HepG2 (cell line): Measurements from ENCODE around the gene NGLY1. TPM values are rescaled to one million over a fixed set of nuclear protein-coding genes. Genes with fewer than 3 reads are reported as not detected.

Experiments
- CENPT ChIP-seq: sonication (generic); formaldehyde crosslinking; IDR thresholded peaks from 2 replicates; pipeline ENCODE4 v1.8.0; 2022; ENCODE audit warnings: low read depth, mild to moderate bottlenecking, moderate library complexity, missing genetic modification reagents
- DNMT1 ChIP-seq: sonication (generic); formaldehyde crosslinking; IDR thresholded peaks from 2 replicates; pipeline ENCODE4 v1.5.1; 2020; ENCODE audit warnings: mild to moderate bottlenecking, missing genetic modification reagents
- ELF3 ChIP-seq: IDR thresholded peaks from 2 replicates; pipeline ENCODE4 v1.6.1; 2016; ENCODE audit warnings: missing genetic modification reagents, missing compliant biosample characterization
- HES4 ChIP-seq: sonication (generic); formaldehyde crosslinking; IDR thresholded peaks from 2 replicates; pipeline ENCODE4 v1.9.0; 2021; ENCODE audit warnings: mild to moderate bottlenecking, missing genetic modification reagents, borderline replicate concordance
- KDM5A ChIP-seq: fragments of 200-600 bp; sonication (generic); IDR thresholded peaks from 2 replicates; pipeline ENCODE4 v1.7.0; 2018; ENCODE audit warnings: antibody characterized with exemption, mild to moderate bottlenecking, low read length, borderline replicate concordance
- KMT2B ChIP-seq: IDR thresholded peaks from 2 replicates; pipeline ENCODE4 v1.6.1; 2016; ENCODE audit warnings: missing genetic modification reagents, missing compliant biosample characterization
- MAFG ChIP-seq: sonication (generic); formaldehyde crosslinking; IDR thresholded peaks from 2 replicates; pipeline ENCODE4 v1.5.1; 2020; ENCODE audit warnings: mild to moderate bottlenecking, missing genetic modification reagents
- PTBP1 ChIP-seq: fragments of 200-400 bp; formaldehyde crosslinking; IDR thresholded peaks from 2 replicates; pipeline ENCODE4 v1.6.1; 2018; ENCODE audit warnings: low read length, low read depth; ENCODE audit not compliant: poor library complexity, severe bottlenecking
- RARG ChIP-seq: sonication (generic); formaldehyde crosslinking; IDR thresholded peaks from 2 replicates; pipeline ENCODE4 v1.4.0; 2020; ENCODE audit warnings: low read depth, mild to moderate bottlenecking, missing genetic modification reagents
- SUZ12 ChIP-seq: fragments of 150-350 bp; IDR thresholded peaks from 2 replicates; pipeline ENCODE4 v1.6.1; 2014; ENCODE audit warnings: low read depth, low read length
- TBL1XR1 ChIP-seq: fragments of 150-350 bp; IDR thresholded peaks from 2 replicates; pipeline ENCODE4 v1.6.1; 2014; ENCODE audit warnings: borderline replicate concordance, low read length; ENCODE audit not compliant: partially characterized antibody
- ZKSCAN5 ChIP-seq: sonication (generic); formaldehyde crosslinking; IDR thresholded peaks from 2 replicates; pipeline ENCODE4 v1.5.1; 2020; ENCODE audit warnings: mild to moderate bottlenecking, missing genetic modification reagents
- ZNF44 ChIP-seq: sonication (generic); formaldehyde crosslinking; IDR thresholded peaks from 2 replicates; pipeline ENCODE4 v1.5.1; 2020; ENCODE audit warnings: mild to moderate bottlenecking, missing genetic modification reagents
- ZNF543 ChIP-seq: sonication (generic); formaldehyde crosslinking; IDR thresholded peaks from 2 replicates; pipeline ENCODE4 v1.4.0; 2020; ENCODE audit warnings: mild to moderate bottlenecking, missing genetic modification reagents
- ZNF562 ChIP-seq: sonication (generic); formaldehyde crosslinking; IDR thresholded peaks from 2 replicates; pipeline ENCODE4 v1.8.0; 2022; ENCODE audit warnings: missing genetic modification reagents, borderline replicate concordance
- ZNF75D ChIP-seq: sonication (generic); formaldehyde crosslinking; IDR thresholded peaks from 2 replicates; pipeline ENCODE4 v1.8.1; 2023; ENCODE audit warnings: missing genetic modification reagents, mild to moderate bottlenecking, borderline replicate concordance
- polyA plus RNA-seq, 8 experiments: library from polyadenylated mRNA; depleted of rRNA in 3 of 8; stranded (reverse) in 7 of 8; unstranded in 1 of 8; fragments of >200 nt; fragmentation: Illumina TruSeq in 4 of 8; extraction: Trizol in 4 of 8; gene quantifications; 2 replicates each; pipeline versions ENCODE4 v1.2.1 to v1.2.3, GENCODE V29; 2011 to 2016; ENCODE audit warnings: low read depth in 4 of 8, missing spikeins in 1 of 8, mixed read lengths in 1 of 8; ENCODE audit not compliant: insufficient read depth in 1 of 8
- total RNA-seq, 5 experiments: library from RNA; depleted of rRNA; stranded (reverse); fragments of >200 nt; fragmentation: Illumina TruSeq; extraction: Trizol; gene quantifications; 2 replicates each; pipeline ENCODE4 v1.2.3, GENCODE V29; 2016; ENCODE audit warnings: low read depth in 1 of 5
- TF ChIP-seq, protein P1 (sequence below): sonication (generic); IDR thresholded peaks from 2 replicates; pipeline ENCODE4 v1.6.1; 2016; ENCODE audit warnings: low read depth, borderline replicate concordance
- TF ChIP-seq, protein P2 (sequence below): sonication (generic); formaldehyde crosslinking; IDR thresholded peaks from 2 replicates; pipeline ENCODE4 v1.5.0; 2020; ENCODE audit warnings: missing genetic modification reagents, mild to moderate bottlenecking, borderline replicate concordance
- TF ChIP-seq, protein P3 (sequence below): sonication (generic); formaldehyde crosslinking; IDR thresholded peaks from 2 replicates; pipeline ENCODE4 v1.8.0; 2022; ENCODE audit warnings: low read depth, missing genetic modification reagents
- TF ChIP-seq, protein P4 (sequence below): sonication (generic); formaldehyde crosslinking; IDR thresholded peaks from 2 replicates; pipeline ENCODE4 v1.4.0; 2020; ENCODE audit warnings: missing genetic modification reagents, low read depth, mild to moderate bottlenecking, borderline replicate concordance
- TF ChIP-seq, protein P5 (sequence below): sonication (generic); formaldehyde crosslinking; IDR thresholded peaks from 2 replicates; pipeline ENCODE4 v1.4.0; 2020; ENCODE audit warnings: missing genetic modification reagents

NGLY1 gene
- total and polyA plus RNA-seq, 2 of the 13 experiments (the other 11 are each of a cell fraction or from before 2014, with no cell fraction given): 28.2 to 44.5 TPM

DNA sequence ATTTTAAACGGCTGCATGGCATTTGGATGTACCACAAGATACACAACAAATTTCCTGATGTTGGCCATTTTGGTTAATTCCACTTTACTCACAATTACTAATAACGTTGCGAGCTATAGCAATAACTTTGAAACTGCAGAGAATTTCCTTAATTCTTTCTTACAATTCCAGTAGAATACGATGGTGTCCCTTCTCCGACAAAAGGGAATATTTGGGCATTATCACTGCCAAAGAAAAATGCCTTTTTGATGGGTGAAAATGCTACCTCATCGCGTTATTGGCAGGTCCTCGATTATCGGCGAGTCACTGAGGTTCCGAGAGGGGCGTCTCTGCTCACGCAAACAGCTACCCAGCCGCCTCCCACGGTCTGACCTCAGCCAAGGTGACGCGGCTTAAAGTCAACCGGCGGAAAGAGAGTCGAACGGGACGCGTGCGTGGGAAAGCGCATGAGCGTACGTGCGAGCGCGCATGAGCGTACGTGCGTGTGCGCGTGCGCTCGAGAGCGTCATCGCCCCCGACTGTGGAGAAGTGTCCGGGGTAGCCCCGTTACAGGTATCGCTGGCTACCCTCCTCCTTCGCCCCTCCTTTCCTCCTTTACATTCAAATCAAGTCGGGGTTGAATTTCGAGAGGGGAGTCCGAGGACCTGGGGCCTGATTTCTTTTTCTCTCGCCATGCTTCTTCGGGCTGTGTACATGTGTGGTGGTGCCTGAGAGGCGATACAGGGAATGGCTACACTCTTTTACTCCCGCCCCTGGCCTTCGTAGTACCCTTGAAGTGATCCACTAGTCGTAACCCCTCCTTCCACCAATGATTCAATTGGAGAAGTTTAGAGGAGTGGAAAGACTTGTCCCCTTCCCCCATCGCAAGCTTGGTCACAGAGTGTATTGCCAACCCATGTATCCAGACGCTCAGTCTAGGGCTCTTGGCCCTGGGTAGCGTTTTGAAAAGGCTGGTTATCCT, 6.6 kb upstream of the NGLY1 start, which contains the start of gene OXSM (continued):
- TF ChIP-seq, protein P1, sequence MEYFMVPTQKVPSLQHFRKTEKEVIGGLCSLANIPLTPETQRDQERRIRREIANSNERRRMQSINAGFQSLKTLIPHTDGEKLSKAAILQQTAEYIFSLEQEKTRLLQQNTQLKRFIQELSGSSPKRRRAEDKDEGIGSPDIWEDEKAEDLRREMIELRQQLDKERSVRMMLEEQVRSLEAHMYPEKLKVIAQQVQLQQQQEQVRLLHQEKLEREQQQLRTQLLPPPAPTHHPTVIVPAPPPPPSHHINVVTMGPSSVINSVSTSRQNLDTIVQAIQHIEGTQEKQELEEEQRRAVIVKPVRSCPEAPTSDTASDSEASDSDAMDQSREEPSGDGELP: peak; percentile 33; the same call in 1 of the 2 replicates
- TF ChIP-seq DNMT1 (0 out of 2 replicates have a peak, but pooled peaks have one; percentile 68), ZNF562 (CRISPR knock-in tag) (no peak), RARG (no peak; the same call in 1 of the 2 replicates), ELF3 (CRISPR knock-in tag) (peak; percentile 83), ZKSCAN5 (CRISPR knock-in tag) (no peak; the same call in 1 of the 2 replicates), ZNF44 (CRISPR knock-in tag) (no peak), MAFG (CRISPR knock-in tag) (no peak), TBL1XR1 (no peak), HES4 (CRISPR knock-in tag) (peak; percentile 70; the same call in 1 of the 2 replicates), SUZ12 (no peak), KMT2B (CRISPR knock-in tag) (peak; percentile 98), KDM5A (no peak; the same call in 1 of the 2 replicates), CENPT (no peak), PTBP1 (no peak), ZNF75D (CRISPR knock-in tag) (no peak), ZNF543 (CRISPR knock-in tag) (peak; percentile 33; the same call in 1 of the 2 replicates)
- TF ChIP-seq, protein P2, sequence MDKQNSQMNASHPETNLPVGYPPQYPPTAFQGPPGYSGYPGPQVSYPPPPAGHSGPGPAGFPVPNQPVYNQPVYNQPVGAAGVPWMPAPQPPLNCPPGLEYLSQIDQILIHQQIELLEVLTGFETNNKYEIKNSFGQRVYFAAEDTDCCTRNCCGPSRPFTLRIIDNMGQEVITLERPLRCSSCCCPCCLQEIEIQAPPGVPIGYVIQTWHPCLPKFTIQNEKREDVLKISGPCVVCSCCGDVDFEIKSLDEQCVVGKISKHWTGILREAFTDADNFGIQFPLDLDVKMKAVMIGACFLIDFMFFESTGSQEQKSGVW (CRISPR knock-in tag): peak; percentile 55; the same call in 1 of the 2 replicates
- TF ChIP-seq, protein P3, sequence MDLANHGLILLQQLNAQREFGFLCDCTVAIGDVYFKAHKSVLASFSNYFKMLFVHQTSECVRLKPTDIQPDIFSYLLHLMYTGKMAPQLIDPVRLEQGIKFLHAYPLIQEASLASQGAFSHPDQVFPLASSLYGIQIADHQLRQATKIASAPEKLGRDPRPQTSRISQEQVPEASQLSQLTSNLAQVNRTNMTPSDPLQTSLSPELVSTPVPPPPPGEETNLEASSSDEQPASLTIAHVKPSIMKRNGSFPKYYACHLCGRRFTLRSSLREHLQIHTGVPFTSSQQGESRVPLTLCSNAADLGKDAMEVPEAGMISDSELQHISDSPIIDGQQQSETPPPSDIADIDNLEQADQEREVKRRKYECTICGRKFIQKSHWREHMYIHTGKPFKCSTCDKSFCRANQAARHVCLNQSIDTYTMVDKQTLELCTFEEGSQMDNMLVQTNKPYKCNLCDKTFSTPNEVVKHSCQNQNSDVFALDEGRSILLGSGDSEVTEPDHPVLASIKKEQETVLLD: peak; percentile 90
- TF ChIP-seq, protein P4, sequence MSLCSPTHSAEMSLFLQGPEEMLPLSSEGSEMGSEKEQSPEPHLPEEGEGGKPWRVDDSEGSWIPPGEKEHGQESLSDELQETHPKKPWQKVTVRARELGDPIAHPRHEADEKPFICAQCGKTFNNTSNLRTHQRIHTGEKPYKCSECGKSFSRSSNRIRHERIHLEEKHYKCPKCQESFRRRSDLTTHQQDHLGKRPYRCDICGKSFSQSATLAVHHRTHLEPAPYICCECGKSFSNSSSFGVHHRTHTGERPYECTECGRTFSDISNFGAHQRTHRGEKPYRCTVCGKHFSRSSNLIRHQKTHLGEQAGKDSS: peak; percentile 76; the same call in 1 of the 2 replicates
- TF ChIP-seq, protein P5, sequence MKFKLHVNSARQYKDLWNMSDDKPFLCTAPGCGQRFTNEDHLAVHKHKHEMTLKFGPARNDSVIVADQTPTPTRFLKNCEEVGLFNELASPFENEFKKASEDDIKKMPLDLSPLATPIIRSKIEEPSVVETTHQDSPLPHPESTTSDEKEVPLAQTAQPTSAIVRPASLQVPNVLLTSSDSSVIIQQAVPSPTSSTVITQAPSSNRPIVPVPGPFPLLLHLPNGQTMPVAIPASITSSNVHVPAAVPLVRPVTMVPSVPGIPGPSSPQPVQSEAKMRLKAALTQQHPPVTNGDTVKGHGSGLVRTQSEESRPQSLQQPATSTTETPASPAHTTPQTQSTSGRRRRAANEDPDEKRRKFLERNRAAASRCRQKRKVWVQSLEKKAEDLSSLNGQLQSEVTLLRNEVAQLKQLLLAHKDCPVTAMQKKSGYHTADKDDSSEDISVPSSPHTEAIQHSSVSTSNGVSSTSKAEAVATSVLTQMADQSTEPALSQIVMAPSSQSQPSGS (CRISPR knock-in tag): peak; percentile 49; the same call in 1 of the 2 replicates
